CD4-positive, alpha-beta memory T cell (primary cell): ENCODE measurements around the gene PRR14L. TPM values are rescaled to one million over a fixed set of nuclear protein-coding genes. Genes with fewer than 3 reads are reported as not detected.

Experiments
- CTCF ChIA-PET: fragments of 350-600 bp; sonication (Branson Sonifier 250); formaldehyde crosslinking; loops from one replicate; lab custom pipeline; 2021; ENCODE audit warnings: inconsistent platforms; ENCODE audit not compliant: partially characterized antibody; lab: Charles Lee
- POLR2A ChIA-PET: fragments of 350-600 bp; sonication (Branson Sonifier 250); formaldehyde crosslinking; loops from one replicate; lab custom pipeline; 2021; ENCODE audit not compliant: partially characterized antibody; lab: Charles Lee
- DNase-seq, 5 donors: peaks; one replicate each; pipeline versions ENCODE4 v3.0.0 to v3.0.0-alpha.2; 2020 to 2022; ENCODE audit warnings: mixed read lengths in 1 of 5
- H3K27ac ChIP-seq: one replicate; pipeline ENCODE4 v1.7.0; 2013; ENCODE audit warnings: low read depth, low read length
- H3K27me3 ChIP-seq: 2 replicates; pipeline ENCODE4 v1.7.0; 2013; ENCODE audit warnings: mild to moderate bottlenecking, low read length, moderate library complexity; ENCODE audit not compliant: insufficient read depth
- H3K36me3 ChIP-seq: 2 replicates; pipeline ENCODE4 v1.7.0; 2013; ENCODE audit warnings: mild to moderate bottlenecking, low read length, moderate library complexity; ENCODE audit not compliant: insufficient read depth
- H3K4me1 ChIP-seq: 2 replicates; pipeline ENCODE4 v1.7.0; 2013; ENCODE audit warnings: mild to moderate bottlenecking, low read length, moderate library complexity; ENCODE audit not compliant: insufficient read depth
- H3K4me3 ChIP-seq, 2 donors: one replicate each; pipeline ENCODE4 v1.7.0; 2013; ENCODE audit warnings: low read length in 2 of 2, mild to moderate bottlenecking in 1 of 2
- H3K9me3 ChIP-seq, 2 donors: one replicate each; pipeline ENCODE4 v1.7.0; 2013; ENCODE audit warnings: low read length in 2 of 2, control low read depth in 1 of 2; ENCODE audit not compliant: control insufficient read depth in 1 of 2
- H3K27ac Mint-ChIP-seq, 7 donors: one replicate each; pipeline ENCODE4 v1.8.0; 2020 to 2021; ENCODE audit warnings: mixed read lengths in 7 of 7, mild to moderate bottlenecking in 6 of 7, inconsistent platforms in 3 of 7, moderate library complexity in 3 of 7
- H3K27me3 Mint-ChIP-seq, 2 donors: one replicate each; pipeline ENCODE4 v1.8.0; 2020 to 2021; ENCODE audit warnings: mixed read lengths in 2 of 2
- H3K36me3 Mint-ChIP-seq, 2 donors: one replicate each; pipeline ENCODE4 v1.8.0; 2020 to 2021; ENCODE audit warnings: mixed read lengths in 2 of 2, inconsistent platforms in 1 of 2, mild to moderate bottlenecking in 1 of 2
- H3K4me1 Mint-ChIP-seq, 4 donors: one replicate each; pipeline ENCODE4 v1.8.0; 2020 to 2021; ENCODE audit warnings: mixed read lengths in 4 of 4, mild to moderate bottlenecking in 1 of 4
- H3K4me3 Mint-ChIP-seq, 8 donors: one replicate each; pipeline ENCODE4 v1.8.0; 2020 to 2021; ENCODE audit warnings: mixed read lengths in 8 of 8, mild to moderate bottlenecking in 7 of 8, moderate library complexity in 6 of 8, inconsistent platforms in 3 of 8
- H3K9me3 Mint-ChIP-seq, 8 donors: one replicate each; pipeline ENCODE4 v1.8.0; 2020 to 2021; ENCODE audit warnings: mixed read lengths in 8 of 8, mild to moderate bottlenecking in 5 of 8, inconsistent platforms in 3 of 8, moderate library complexity in 1 of 8
- intact Hi-C: fragments of 100-400 bp; cut with micrococcal nuclease; formaldehyde crosslinking; loops from one replicate; pipeline ENCODE4 v1.15.1; 2023
- polyA plus RNA-seq, 2 donors: library from polyadenylated mRNA; unstranded; fragments of 300-500 nt; fragmentation: Illumina TruSeq; gene quantifications; one replicate each; pipeline ENCODE4 v1.2.3, GENCODE V29; 2021
- total RNA-seq, 2 experiments: library from RNA; stranded (reverse); gene quantifications; one replicate each; pipeline ENCODE4 v1.2.3, GENCODE V29; 2021

PRR14L gene
- total and polyA plus RNA-seq, 4 experiments from 2014 or later = 13.4 to 72.6 (median 53.6) TPM

GRCh38 chr22:31733580-31734079, 16.3 kb downstream of the PRR14L start:
- no peaks in the 10 kb centered on the region for H3K9me3 ChIP-seq
- intact Hi-C loops = no loop called here
- no peaks in the 10 kb centered on the region for H3K27me3 ChIP-seq
- no peaks in the 10 kb centered on the region for H3K27me3 Mint-ChIP-seq
- CTCF ChIA-PET = no interaction called here
- no peaks in the 10 kb centered on the region for H3K36me3 ChIP-seq
- H3K4me1 Mint-ChIP-seq = peaks cover 20 to 27% (median 24%) of the 10 kb centered on the region in 4 donors
- H3K4me3 ChIP-seq = no peak overlapping the region
- H3K9me3 Mint-ChIP-seq = peaks cover 0 to 1% (median 0%) of the 10 kb centered on the region in 8 donors
- H3K27ac ChIP-seq = no peak overlapping the region
- H3K4me1 ChIP-seq = peaks cover 5% of the 10 kb centered on the region
- no peak overlapping the region for H3K4me3 Mint-ChIP-seq
- H3K36me3 Mint-ChIP-seq = peaks cover 14 to 28% of the 10 kb centered on the region in 2 donors
- POLR2A ChIA-PET = no interaction called here
- no peak for DNase-seq
- peak overlapping the region in 3 of 7 donors; percentile 24 to 44 (median 39) for H3K27ac Mint-ChIP-seq

DNA sequence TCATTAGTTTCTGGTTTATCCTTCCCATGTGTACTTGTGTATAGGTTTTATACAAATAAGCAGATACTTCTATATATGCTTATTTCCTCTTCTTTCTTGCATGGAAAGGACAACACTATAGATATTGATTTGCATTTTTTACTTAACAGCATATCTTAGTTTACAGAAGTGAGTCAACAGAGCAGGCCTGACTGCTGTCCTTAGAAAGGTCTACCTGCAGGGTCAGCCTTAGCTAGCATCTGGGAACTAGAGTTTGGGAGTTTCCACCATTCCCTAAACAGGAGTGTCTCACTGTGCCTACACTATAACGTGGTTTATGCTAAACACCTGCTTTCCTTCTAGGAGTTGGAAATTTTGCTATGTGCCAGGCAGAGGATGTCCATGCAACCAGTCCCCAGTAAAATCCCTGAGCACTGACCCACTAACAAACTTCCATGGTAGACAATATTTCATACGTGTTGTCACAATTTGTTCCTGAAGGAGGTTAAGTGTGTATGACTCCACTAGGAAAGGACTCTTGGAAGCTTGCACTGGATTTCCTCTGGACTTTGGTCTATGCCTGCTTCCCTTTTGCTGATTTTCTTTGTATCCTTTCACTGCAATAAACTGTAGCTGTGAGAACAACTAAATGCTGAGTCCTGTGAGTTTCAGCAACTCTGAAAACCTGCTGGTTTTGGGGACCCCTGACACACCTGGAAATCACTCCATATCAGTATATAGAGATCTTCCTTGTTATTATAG, 17.7 kb downstream of the PRR14L start:
- ChIA-PET CTCF (no interaction called here), POLR2A (no interaction called here)
- H3K27ac ChIP-seq = no peak overlapping the region
- no peak for DNase-seq
- Mint-ChIP-seq H3K36me3 (peaks cover 6 to 16% of the 10 kb centered on the region in 2 donors), H3K4me3 (no peak overlapping the region), H3K27ac (peak overlapping the region in 3 of 7 donors; percentile 4 to 19 (median 11)), H3K9me3 (peaks cover 0 to 1% (median 0%) of the 10 kb centered on the region in 8 donors), H3K4me1 (peaks cover 10 to 19% (median 14%) of the 10 kb centered on the region in 4 donors), H3K27me3 (no peaks in the 10 kb centered on the region)
- H3K36me3 ChIP-seq = no peaks in the 10 kb centered on the region
- H3K4me3 ChIP-seq = no peak overlapping the region
- H3K4me1 ChIP-seq = no peaks in the 10 kb centered on the region
- H3K27me3 ChIP-seq = no peaks in the 10 kb centered on the region
- H3K9me3 ChIP-seq = no peaks in the 10 kb centered on the region
- intact Hi-C loops = no loop called here

- no peak for DNase-seq
- no peak overlapping the region for H3K27ac Mint-ChIP-seq
- ChIA-PET POLR2A (no interaction called here), CTCF (no interaction called here)
- no peaks in the 10 kb centered on the region for H3K27me3 Mint-ChIP-seq
- Histone ChIP-seq H3K27me3 (no peaks in the 10 kb centered on the region), H3K27ac (no peak overlapping the region), H3K9me3 (no peaks in the 10 kb centered on the region), H3K36me3 (no peaks in the 10 kb centered on the region), H3K4me1 (no peaks in the 10 kb centered on the region), H3K4me3 (no peak overlapping the region)
- peaks cover 6 to 17% (median 13%) of the 10 kb centered on the region in 4 donors for H3K4me1 Mint-ChIP-seq
- no peak overlapping the region for H3K4me3 Mint-ChIP-seq
- intact Hi-C loops = no loop called here
- peaks cover 6 to 15% of the 10 kb centered on the region in 2 donors for H3K36me3 Mint-ChIP-seq
- H3K9me3 Mint-ChIP-seq = no peaks in the 10 kb centered on the region
These were observed 19.6 kb downstream of the PRR14L start for GRCh38 chr22:31730344-31730711.

- H3K36me3 ChIP-seq = peaks cover 5% of the 10 kb centered on the region
- Mint-ChIP-seq H3K27me3 (no peaks in the 10 kb centered on the region), H3K4me1 (peaks cover 0 to 19% (median 7%) of the 10 kb centered on the region in 4 donors), H3K36me3 (peaks cover 10 to 20% of the 10 kb centered on the region in 2 donors), H3K27ac (no peak overlapping the region), H3K9me3 (no peaks in the 10 kb centered on the region), H3K4me3 (no peak overlapping the region)
- no peaks in the 10 kb centered on the region for H3K4me1 ChIP-seq
- POLR2A ChIA-PET = no interaction called here
- no peak overlapping the region for H3K27ac ChIP-seq
- intact Hi-C loops = no loop called here
- no peak overlapping the region for H3K4me3 ChIP-seq
- CTCF ChIA-PET = interaction anchor here (0.8 to 0.9 kb wide), 2 partner anchors 17 to 63 kb away, joined by 3 to 4 read pairs; no protein-coding TSS in a partner anchor
- H3K27me3 ChIP-seq = no peaks in the 10 kb centered on the region
- no peak for DNase-seq
- H3K9me3 ChIP-seq = no peaks in the 10 kb centered on the region
These were observed 21.1 kb downstream of the PRR14L start for GRCh38 chr22:31728857-31729256.

DNA sequence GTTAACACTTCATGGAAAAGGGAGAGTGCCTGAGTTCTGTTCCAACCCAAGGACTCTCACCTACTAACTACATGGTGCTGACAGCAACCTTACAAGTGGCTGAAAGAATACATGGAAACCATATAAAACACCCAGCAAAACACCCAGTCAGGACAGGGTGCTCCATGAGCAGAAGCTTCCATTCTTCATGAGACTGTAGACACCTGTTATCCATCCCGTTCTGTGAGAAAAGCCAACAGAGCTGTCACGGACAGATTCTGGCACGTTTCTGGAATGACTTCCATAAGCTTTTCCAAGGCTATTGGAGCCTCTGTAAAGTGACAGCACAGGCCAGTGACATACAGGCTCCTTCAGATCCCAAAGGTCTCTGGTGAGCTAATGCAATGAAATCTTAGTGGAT, 23.2 kb downstream of the PRR14L start:
- peaks cover 19 to 32% of the 10 kb centered on the region in 2 donors for H3K36me3 Mint-ChIP-seq
- DNase-seq = no peak
- Histone ChIP-seq H3K4me3 (no peak overlapping the region), H3K9me3 (no peaks in the 10 kb centered on the region), H3K36me3 (peaks cover 18% of the 10 kb centered on the region), H3K4me1 (no peaks in the 10 kb centered on the region), H3K27ac (no peak overlapping the region), H3K27me3 (no peaks in the 10 kb centered on the region)
- intact Hi-C loops = no loop called here
- no peaks in the 10 kb centered on the region for H3K27me3 Mint-ChIP-seq
- peaks cover 0 to 11% (median under 1%) of the 10 kb centered on the region in 4 donors for H3K4me1 Mint-ChIP-seq
- ChIA-PET POLR2A (no interaction called here), CTCF (no interaction called here)
- peak overlapping the region in 1 of 7 donors; percentile 57 for H3K27ac Mint-ChIP-seq
- H3K9me3 Mint-ChIP-seq = no peaks in the 10 kb centered on the region
- no peak overlapping the region for H3K4me3 Mint-ChIP-seq

GRCh38 chr22:31723723-31724122, 26.2 kb downstream of the PRR14L start:
- no peak for DNase-seq

GRCh38 chr22:31719850-31720471, 30.0 kb downstream of the PRR14L start:
- no peaks in the 10 kb centered on the region for H3K9me3 Mint-ChIP-seq
- Histone ChIP-seq H3K9me3 (no peaks in the 10 kb centered on the region), H3K4me1 (no peaks in the 10 kb centered on the region), H3K27ac (no peak overlapping the region), H3K36me3 (peaks cover 47% of the 10 kb centered on the region), H3K27me3 (no peaks in the 10 kb centered on the region), H3K4me3 (no peak overlapping the region)
- ChIA-PET CTCF (interaction anchor here (0.8 kb wide), 1 partner anchor 250 kb away, joined by 3 read pairs; no protein-coding TSS in a partner anchor), POLR2A (interaction anchor here (1.0 kb wide), 1 partner anchor 18 kb away, joined by 4 read pairs; no protein-coding TSS in a partner anchor)
- no peak for DNase-seq
- no peak overlapping the region for H3K27ac Mint-ChIP-seq
- intact Hi-C loops = no loop called here
- H3K36me3 Mint-ChIP-seq = peaks cover 50 to 65% of the 10 kb centered on the region in 2 donors
- H3K4me1 Mint-ChIP-seq = peaks cover 0 to 4% (median under 1%) of the 10 kb centered on the region in 4 donors
- H3K27me3 Mint-ChIP-seq = no peaks in the 10 kb centered on the region
- H3K4me3 Mint-ChIP-seq = no peak overlapping the region

More at GRCh38 chr22:31723723-31724122, 26.2 kb downstream of the PRR14L start:
- intact Hi-C loops = no loop called here
- Mint-ChIP-seq H3K4me3 (no peak overlapping the region), H3K9me3 (no peaks in the 10 kb centered on the region), H3K27me3 (no peaks in the 10 kb centered on the region), H3K36me3 (peaks cover 30 to 46% of the 10 kb centered on the region in 2 donors), H3K4me1 (peaks cover 0 to 7% (median under 1%) of the 10 kb centered on the region in 4 donors), H3K27ac (peak overlapping the region in 3 of 7 donors; percentile 13 to 35 (median 23))
- ChIA-PET CTCF (no interaction called here), POLR2A (no interaction called here)
- H3K27me3 ChIP-seq = no peaks in the 10 kb centered on the region
- no peak overlapping the region for H3K4me3 ChIP-seq
- no peaks in the 10 kb centered on the region for H3K4me1 ChIP-seq
- H3K36me3 ChIP-seq = peaks cover 23% of the 10 kb centered on the region
- no peak overlapping the region for H3K27ac ChIP-seq
- no peaks in the 10 kb centered on the region for H3K9me3 ChIP-seq
